22Rv1 (cell line): Measurements from ENCODE around the gene SOX5.
"Not testable (repeated sequence)": the region's sequence is repeated elsewhere in the genome, so short reads cannot be mapped to it uniquely, and the experiment has no call there.

Experiments
- H3K27ac ChIP-seq: fragments of 450-650 bp; 2 replicates; pipeline ENCODE4 v1.5.1; 2017
- ZFX ChIP-seq: fragments of 450-650 bp; IDR thresholded peaks from 2 replicates; pipeline ENCODE4 v1.6.1; 2017; ENCODE audit warnings: antibody characterized with exemption, borderline replicate concordance
- TF ChIP-seq, protein P1 (sequence below): fragments of 450-650 bp; IDR thresholded peaks from 2 replicates; pipeline ENCODE4 v1.5.1; 2017; ENCODE audit warnings: mild to moderate bottlenecking

Gene SOX5

GRCh38 chr12:23891115-23891514 is 58.4 kb downstream of the SOX5 start:
- TF ChIP-seq, protein P1, sequence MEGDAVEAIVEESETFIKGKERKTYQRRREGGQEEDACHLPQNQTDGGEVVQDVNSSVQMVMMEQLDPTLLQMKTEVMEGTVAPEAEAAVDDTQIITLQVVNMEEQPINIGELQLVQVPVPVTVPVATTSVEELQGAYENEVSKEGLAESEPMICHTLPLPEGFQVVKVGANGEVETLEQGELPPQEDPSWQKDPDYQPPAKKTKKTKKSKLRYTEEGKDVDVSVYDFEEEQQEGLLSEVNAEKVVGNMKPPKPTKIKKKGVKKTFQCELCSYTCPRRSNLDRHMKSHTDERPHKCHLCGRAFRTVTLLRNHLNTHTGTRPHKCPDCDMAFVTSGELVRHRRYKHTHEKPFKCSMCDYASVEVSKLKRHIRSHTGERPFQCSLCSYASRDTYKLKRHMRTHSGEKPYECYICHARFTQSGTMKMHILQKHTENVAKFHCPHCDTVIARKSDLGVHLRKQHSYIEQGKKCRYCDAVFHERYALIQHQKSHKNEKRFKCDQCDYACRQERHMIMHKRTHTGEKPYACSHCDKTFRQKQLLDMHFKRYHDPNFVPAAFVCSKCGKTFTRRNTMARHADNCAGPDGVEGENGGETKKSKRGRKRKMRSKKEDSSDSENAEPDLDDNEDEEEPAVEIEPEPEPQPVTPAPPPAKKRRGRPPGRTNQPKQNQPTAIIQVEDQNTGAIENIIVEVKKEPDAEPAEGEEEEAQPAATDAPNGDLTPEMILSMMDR = no peak
- no peak for TF ChIP-seq ZFX

DNA sequence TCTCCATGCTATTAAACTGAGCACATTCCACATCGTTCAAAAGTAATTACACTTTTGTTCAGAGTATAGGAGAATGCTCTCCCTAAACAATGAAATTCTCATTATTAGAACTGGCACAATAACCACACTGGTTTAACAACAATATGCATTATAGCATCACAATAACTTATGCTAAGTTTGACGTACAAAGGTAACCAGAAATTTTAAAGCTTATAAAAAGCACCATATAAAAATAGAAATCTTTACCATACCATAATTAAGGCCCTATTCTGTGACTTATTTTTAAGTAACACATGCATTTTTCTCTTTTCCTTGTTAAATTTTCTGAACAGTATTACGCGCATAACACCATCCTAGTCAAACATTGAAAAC is 60.4 kb downstream of the SOX5 start:
- no peak for TF ChIP-seq ZFX
- TF ChIP-seq, protein P1 = no peak
- no peak overlapping the region for H3K27ac ChIP-seq

More at GRCh38 chr12:23891115-23891514, 58.4 kb downstream of the SOX5 start:
- H3K27ac ChIP-seq = no peak overlapping the region

GRCh38 chr12:23888396-23889068 is 60.9 kb downstream of the SOX5 start:
- TF ChIP-seq, protein P1 = no peak
- no peak for TF ChIP-seq ZFX
- no peak overlapping the region for H3K27ac ChIP-seq

DNA sequence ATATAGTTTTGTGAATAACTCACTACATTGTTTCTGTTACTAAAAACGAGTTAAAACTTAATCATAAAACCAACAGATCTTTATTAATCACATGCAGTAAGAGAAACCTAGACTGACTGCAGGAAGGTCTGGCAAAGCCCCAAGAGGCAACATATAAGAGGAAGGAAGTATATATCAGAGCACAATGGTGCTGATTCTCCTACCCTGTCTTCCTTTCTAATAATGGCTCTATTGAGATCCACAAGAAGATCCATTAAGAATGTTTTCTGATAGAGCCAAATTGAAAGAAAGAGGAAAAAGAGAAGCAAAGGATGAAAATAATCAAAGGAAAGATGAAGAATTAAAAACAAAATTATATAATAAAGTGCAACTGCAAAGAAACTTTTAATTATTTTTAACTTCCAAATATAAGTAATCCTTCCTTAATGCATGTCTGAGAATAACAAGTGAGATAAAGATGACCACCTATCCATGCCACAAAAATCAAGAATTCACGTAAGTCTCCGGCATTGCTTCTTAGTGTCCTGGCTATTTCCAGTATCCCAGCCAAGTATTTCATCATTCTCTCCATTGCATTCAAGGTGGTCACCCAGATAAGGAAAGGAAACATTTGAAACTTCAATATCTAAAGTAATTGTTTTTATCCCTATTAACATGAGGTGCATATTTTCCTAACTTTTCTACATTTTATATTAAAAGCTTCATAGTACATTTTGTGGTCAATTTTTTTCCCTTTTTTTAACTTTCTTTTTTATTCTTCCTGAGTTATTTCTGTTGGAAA is 62.2 kb downstream of the SOX5 start:
- H3K27ac ChIP-seq = no peak overlapping the region
- TF ChIP-seq, protein P1 = no peak
- no peak for TF ChIP-seq ZFX

DNA sequence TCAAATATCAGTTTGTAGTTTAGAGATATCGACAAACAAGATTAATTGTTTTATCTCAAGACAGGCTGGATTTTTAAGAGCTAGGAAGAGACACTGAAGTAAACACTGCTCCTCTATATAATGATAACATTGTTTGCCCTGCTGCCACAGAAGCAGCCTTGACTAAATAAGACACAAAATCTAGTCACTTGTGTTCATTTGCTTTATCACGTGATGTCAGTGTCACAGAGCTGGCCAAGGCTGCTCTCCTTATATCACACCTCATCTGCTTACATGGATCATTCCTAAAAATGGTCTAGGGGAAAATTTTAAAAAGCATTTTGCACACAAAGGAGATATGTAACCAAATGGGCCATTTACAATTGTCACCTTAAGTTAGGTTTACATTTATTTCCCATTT is 64.1 kb downstream of the SOX5 start:
- TF ChIP-seq, protein P1 = no peak
- no peak for TF ChIP-seq ZFX
- H3K27ac ChIP-seq = no peak overlapping the region

- TF ChIP-seq ZFX = no peak
- TF ChIP-seq, protein P1 = no peak
Measured at GRCh38 chr12:23884909-23885308, 64.6 kb downstream of the SOX5 start.

GRCh38 chr12:23880988-23881387 is 68.5 kb downstream of the SOX5 start:
- H3K27ac ChIP-seq = no peak overlapping the region
- TF ChIP-seq ZFX = no peak
- TF ChIP-seq, protein P1 = no peak

More at GRCh38 chr12:23884909-23885308, 64.6 kb downstream of the SOX5 start:
- H3K27ac ChIP-seq = no peak overlapping the region

- not testable (repeated sequence) for H3K27ac ChIP-seq
Measured at GRCh38 chr12:23876618-23877017, 72.9 kb downstream of the SOX5 start.
